DND-41 (cell line): ENCODE measurements around the gene SNX25.

Source experiments
- EZH2 ChIP-seq: IDR thresholded peaks from 3 replicates; pipeline ENCODE4 v1.6.1; 2012; ENCODE audit warnings: borderline replicate concordance, low read depth, mild to moderate bottlenecking, moderate library complexity, low read length, inconsistent platforms; ENCODE audit not compliant: severe bottlenecking
- TF ChIP-seq, protein P1 (sequence below): IDR thresholded peaks from 2 replicates; pipeline ENCODE4 v1.5.1; 2012; ENCODE audit warnings: borderline replicate concordance, low read length, moderate library complexity, mild to moderate bottlenecking; ENCODE audit not compliant: poor library complexity, severe bottlenecking; ENCODE audit errors: extremely low read depth

DNA sequence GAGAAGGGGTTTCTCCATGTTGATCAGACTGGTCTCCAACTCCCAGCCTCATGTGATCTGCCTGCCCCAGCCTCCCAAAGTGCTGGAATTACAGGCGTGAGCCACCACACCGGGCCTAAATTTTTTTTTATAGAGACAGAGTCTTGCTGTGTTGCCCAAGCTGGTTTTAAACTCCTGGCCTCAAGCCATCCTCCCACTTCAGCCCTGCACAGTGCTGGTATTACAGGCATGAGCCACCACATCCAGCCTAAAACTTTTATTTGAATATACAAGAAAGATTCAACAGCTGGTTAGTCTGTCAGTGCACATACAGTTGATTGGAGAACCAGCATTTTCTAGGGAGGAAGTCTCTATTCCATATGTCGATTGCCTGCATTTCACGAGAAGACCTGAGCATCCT, 95.1 kb downstream of the SNX25 start:
- TF ChIP-seq, protein P1, sequence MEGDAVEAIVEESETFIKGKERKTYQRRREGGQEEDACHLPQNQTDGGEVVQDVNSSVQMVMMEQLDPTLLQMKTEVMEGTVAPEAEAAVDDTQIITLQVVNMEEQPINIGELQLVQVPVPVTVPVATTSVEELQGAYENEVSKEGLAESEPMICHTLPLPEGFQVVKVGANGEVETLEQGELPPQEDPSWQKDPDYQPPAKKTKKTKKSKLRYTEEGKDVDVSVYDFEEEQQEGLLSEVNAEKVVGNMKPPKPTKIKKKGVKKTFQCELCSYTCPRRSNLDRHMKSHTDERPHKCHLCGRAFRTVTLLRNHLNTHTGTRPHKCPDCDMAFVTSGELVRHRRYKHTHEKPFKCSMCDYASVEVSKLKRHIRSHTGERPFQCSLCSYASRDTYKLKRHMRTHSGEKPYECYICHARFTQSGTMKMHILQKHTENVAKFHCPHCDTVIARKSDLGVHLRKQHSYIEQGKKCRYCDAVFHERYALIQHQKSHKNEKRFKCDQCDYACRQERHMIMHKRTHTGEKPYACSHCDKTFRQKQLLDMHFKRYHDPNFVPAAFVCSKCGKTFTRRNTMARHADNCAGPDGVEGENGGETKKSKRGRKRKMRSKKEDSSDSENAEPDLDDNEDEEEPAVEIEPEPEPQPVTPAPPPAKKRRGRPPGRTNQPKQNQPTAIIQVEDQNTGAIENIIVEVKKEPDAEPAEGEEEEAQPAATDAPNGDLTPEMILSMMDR, result no peak
- no peak for TF ChIP-seq EZH2
